Measurements from ENCODE around the gene PPP2R2C.

Gene PPP2R2C

DNA sequence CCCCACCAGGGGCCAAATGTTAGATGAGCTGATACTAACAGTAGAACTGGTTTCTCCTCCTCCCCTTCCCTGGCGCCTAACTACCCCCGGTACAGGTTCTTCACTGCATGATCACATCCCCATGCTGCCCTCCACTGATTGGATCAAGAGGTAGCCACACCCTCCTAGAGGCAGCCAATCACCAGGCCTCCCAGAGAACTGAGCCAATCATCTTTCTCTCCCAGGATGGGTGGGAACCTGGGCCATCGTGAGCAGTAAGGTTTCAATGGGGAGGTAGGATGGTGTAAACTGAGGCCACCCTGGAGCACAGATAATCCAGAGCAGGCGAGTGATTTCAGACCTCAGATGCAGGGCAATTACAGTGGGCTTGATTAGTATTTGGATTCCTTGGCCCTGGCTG, 64.2 kb downstream of the PPP2R2C start:
- Histone ChIP-seq H3K4me1 (ENCODE audit: control insufficient read depth, insufficient read depth, low read length) (peaks cover 12% of the 10 kb centered on the region; the same call in 1 of the 2 replicates), H3K9ac (ENCODE audit: low read depth, low read length) (no peak overlapping the region), H3K27me3 (ENCODE audit: control insufficient read depth, insufficient read depth, low read length) (no peaks in the 10 kb centered on the region; the same call in 1 of the 2 replicates), H3K27ac (ENCODE audit: low read depth, low read length) (no peak overlapping the region), H3K36me3 (ENCODE audit: control insufficient read depth, insufficient read depth, low read length) (no peaks in the 10 kb centered on the region), H3K4me3 (ENCODE audit: low read depth, low read length) (no peak overlapping the region), H3K9me3 (ENCODE audit: control insufficient read depth, insufficient read depth, low read length) (no peaks in the 10 kb centered on the region)

DNA sequence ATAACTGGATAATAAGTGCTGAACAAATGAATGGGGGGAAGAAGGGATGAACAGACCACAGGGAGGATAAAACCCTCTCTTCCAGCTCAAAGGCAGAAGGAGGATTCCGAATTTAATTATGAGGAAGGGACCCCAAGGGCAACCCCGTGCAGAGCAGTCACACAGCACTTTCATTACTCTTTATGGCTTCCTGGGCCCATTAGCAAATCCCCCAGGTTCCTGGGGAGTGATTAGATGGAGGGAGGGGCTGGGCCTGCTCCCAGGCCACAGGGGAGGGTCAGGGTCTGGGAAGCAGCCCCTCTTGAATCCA, 67.1 kb downstream of the PPP2R2C start:
- Histone ChIP-seq H3K36me3 (ENCODE audit: control insufficient read depth, insufficient read depth, low read length) (no peaks in the 10 kb centered on the region), H3K4me3 (ENCODE audit: low read depth, low read length) (no peak overlapping the region), H3K9me3 (ENCODE audit: control insufficient read depth, insufficient read depth, low read length) (no peaks in the 10 kb centered on the region), H3K4me1 (ENCODE audit: control insufficient read depth, insufficient read depth, low read length) (peaks cover 19% of the 10 kb centered on the region; the same call in 1 of the 2 replicates), H3K9ac (ENCODE audit: low read depth, low read length) (no peak overlapping the region), H3K27ac (ENCODE audit: low read depth, low read length) (no peak overlapping the region), H3K27me3 (ENCODE audit: control insufficient read depth, insufficient read depth, low read length) (no peaks in the 10 kb centered on the region; the same call in 1 of the 2 replicates)

DNA sequence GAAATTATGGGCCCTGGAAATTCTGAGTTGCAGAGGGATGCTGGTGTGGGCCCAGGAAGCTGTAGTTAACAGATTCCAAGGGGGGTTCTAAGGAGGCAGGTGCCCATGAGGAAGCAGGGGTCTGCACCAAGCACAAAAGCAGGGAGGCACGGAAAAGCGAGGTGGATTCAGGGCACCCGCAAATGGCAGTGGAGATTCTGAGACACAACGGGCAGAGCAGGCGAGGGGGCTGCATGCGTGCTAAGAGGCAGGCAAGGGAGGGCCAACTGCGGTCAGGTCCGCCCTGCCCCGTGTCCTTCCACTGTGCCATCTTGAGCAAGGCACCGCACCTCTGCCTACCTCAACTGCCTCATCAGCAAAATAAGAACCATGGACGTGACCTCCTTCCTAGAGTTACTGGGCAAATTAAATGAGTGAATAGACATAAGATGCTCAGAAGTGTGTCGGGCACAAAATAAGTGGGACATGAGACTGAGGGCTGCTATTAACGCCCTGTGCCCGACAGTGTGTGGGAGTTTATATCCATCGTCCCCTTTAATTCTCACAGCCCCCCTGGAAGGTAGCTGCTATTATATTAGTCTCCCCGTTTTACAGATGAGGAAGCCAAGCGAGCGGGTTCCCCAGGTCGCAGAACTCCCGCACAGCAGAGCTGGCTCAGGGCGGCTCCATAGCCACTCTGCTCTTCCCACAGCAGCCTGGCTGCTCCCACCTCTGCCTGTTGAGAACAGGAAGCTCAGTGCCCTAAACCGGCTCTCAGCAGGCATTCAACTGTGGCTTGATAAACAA, 67.6 kb downstream of the PPP2R2C start:
- Histone ChIP-seq H3K4me1 (ENCODE audit: control insufficient read depth, insufficient read depth, low read length) (peaks cover 19% of the 10 kb centered on the region; the same call in 1 of the 2 replicates), H3K4me3 (ENCODE audit: low read depth, low read length) (no peak overlapping the region), H3K27ac (ENCODE audit: low read depth, low read length) (no peak overlapping the region), H3K9me3 (ENCODE audit: control insufficient read depth, insufficient read depth, low read length) (no peaks in the 10 kb centered on the region), H3K9ac (ENCODE audit: low read depth, low read length) (no peak overlapping the region), H3K27me3 (ENCODE audit: control insufficient read depth, insufficient read depth, low read length) (no peaks in the 10 kb centered on the region; the same call in 1 of the 2 replicates), H3K36me3 (ENCODE audit: control insufficient read depth, insufficient read depth, low read length) (no peaks in the 10 kb centered on the region)

DNA sequence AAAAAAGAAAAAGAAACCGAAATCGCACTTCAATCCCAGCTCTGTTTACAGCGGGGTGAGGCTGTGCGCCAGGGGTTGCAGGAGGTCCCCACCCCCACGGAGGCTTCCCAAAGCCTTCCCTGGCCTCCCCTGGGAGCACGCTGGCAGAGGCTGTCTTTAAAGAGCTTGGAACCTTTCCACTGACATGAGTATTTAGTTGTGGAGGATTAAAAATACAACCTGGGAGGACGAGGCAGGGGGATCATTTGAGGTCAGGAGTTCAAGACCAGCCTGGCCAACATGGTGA, 69.1 kb downstream of the PPP2R2C start:
- Histone ChIP-seq H3K4me1 (ENCODE audit: control insufficient read depth, insufficient read depth, low read length) (peaks cover 23% of the 10 kb centered on the region; the same call in 1 of the 2 replicates), H3K27me3 (ENCODE audit: control insufficient read depth, insufficient read depth, low read length) (no peaks in the 10 kb centered on the region; the same call in 1 of the 2 replicates), H3K9me3 (ENCODE audit: control insufficient read depth, insufficient read depth, low read length) (no peaks in the 10 kb centered on the region), H3K27ac (ENCODE audit: low read depth, low read length) (peak overlapping the region; percentile 44), H3K9ac (ENCODE audit: low read depth, low read length) (no peak overlapping the region), H3K36me3 (ENCODE audit: control insufficient read depth, insufficient read depth, low read length) (no peaks in the 10 kb centered on the region), H3K4me3 (ENCODE audit: low read depth, low read length) (no peak overlapping the region)

DNA sequence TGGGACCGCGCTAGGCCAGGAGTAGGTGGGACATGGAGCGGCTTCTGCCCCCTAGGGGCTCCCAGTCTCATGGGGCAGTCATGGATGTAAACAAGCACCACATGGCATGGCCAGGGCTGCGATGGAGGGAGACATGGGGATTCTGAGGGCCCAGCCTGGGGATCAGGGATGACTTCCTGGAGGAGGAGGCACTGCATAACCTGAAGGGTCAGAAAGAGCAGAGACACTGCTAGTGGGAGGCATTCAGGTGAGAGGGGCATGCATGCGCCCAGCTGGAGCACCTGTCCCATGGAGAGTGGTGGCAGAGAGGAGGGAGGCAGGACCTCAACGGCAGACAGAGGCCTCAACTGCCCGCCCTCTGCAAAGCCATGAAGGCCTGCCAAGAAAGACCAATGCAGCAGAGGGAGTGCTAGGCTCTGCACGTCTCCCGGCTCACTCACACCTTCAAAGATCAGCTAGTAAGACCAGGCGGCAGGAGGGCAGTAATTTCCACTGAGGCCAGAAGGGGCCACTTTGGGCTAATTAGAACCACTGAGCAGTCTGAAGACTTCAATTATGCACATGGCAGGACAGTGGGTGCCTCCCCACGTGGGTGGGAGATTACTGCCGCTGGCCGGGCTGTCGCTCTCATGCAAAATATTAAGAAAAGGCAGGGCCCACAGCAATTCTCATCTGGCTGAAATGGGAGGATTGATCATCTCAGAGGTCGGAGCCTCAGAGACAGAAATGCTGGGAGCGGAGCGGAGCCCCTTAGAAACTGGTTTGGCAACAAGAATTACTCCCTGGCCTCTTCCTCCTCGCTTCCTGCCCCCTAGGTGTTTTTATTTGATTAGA, 69.6 kb downstream of the PPP2R2C start:
- no peaks in the 10 kb centered on the region for H3K9me3 ChIP-seq (ENCODE audit: control insufficient read depth, insufficient read depth, low read length)
- H3K4me3 ChIP-seq (ENCODE audit: low read depth, low read length): no peak overlapping the region
- no peaks in the 10 kb centered on the region for H3K36me3 ChIP-seq (ENCODE audit: control insufficient read depth, insufficient read depth, low read length)
- no peaks in the 10 kb centered on the region; the same call in 1 of the 2 replicates for H3K27me3 ChIP-seq (ENCODE audit: control insufficient read depth, insufficient read depth, low read length)
- no peak overlapping the region for H3K9ac ChIP-seq (ENCODE audit: low read depth, low read length)
- H3K4me1 ChIP-seq (ENCODE audit: control insufficient read depth, insufficient read depth, low read length): peaks cover 23% of the 10 kb centered on the region; the same call in 1 of the 2 replicates
- peak overlapping the region; percentile 44 for H3K27ac ChIP-seq (ENCODE audit: low read depth, low read length)

DNA sequence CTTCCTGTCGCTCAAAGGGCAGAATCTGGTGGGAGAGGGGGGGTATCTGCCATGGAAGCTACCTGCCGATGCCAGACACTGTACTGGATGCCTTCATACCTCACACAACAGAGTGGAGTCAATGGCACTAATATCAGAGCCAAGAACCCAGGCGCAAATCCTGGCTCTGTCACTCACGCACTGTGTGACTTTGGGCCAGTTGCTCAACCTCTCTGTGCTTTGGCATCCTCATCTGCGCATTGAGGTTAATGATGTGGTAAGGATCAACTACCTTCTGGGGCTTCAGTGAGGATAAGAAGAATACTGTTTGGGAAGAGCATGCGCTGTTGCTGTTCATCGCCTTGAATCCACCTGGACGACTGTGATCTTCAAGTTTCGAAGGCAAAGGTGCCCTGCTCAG, 70.6 kb downstream of the PPP2R2C start:
- H3K27me3 ChIP-seq (ENCODE audit: control insufficient read depth, insufficient read depth, low read length): no peaks in the 10 kb centered on the region; the same call in 1 of the 2 replicates
- no peak overlapping the region for H3K9ac ChIP-seq (ENCODE audit: low read depth, low read length)
- no peaks in the 10 kb centered on the region for H3K9me3 ChIP-seq (ENCODE audit: control insufficient read depth, insufficient read depth, low read length)
- H3K36me3 ChIP-seq (ENCODE audit: control insufficient read depth, insufficient read depth, low read length): no peaks in the 10 kb centered on the region
- H3K27ac ChIP-seq (ENCODE audit: low read depth, low read length): no peak overlapping the region
- peaks cover 23% of the 10 kb centered on the region; the same call in 1 of the 2 replicates for H3K4me1 ChIP-seq (ENCODE audit: control insufficient read depth, insufficient read depth, low read length)
- H3K4me3 ChIP-seq (ENCODE audit: low read depth, low read length): no peak overlapping the region

DNA sequence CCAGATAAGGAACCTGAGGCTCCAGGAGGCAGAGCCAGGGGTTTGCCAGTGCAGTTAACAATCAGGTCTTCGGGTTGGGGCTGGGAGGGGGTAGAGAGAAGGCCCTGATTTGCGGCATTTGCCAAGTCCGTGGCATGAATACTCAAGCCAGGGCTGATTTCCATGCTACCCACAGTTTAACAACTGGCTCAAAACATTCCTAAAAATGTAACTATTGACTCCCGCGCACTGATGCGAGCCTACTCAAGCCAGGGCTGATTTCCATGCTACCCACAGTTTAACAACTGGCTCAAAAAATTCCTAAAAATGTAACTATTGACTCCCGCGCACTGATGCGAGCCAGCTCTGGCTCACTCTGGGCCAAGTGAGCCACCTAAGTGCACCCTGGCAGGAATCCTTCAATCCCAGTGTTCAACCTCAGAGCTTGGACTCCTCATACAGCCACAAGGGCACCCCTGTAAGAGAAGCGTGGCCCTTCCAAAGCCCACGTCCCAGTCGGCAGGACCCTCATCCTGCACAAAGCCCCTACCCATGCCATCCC, 75.6 kb downstream of the PPP2R2C start:
- Histone ChIP-seq H3K9me3 (ENCODE audit: control insufficient read depth, insufficient read depth, low read length) (no peaks in the 10 kb centered on the region), H3K4me1 (ENCODE audit: control insufficient read depth, insufficient read depth, low read length) (0 out of 2 replicates have a peak, but pooled peaks cover 4% of the 10 kb centered on the region), H3K27me3 (ENCODE audit: control insufficient read depth, insufficient read depth, low read length) (no peaks in the 10 kb centered on the region), H3K27ac (ENCODE audit: low read depth, low read length) (no peak overlapping the region), H3K4me3 (ENCODE audit: low read depth, low read length) (no peak overlapping the region), H3K9ac (ENCODE audit: low read depth, low read length) (no peak overlapping the region), H3K36me3 (ENCODE audit: control insufficient read depth, insufficient read depth, low read length) (no peaks in the 10 kb centered on the region)

DNA sequence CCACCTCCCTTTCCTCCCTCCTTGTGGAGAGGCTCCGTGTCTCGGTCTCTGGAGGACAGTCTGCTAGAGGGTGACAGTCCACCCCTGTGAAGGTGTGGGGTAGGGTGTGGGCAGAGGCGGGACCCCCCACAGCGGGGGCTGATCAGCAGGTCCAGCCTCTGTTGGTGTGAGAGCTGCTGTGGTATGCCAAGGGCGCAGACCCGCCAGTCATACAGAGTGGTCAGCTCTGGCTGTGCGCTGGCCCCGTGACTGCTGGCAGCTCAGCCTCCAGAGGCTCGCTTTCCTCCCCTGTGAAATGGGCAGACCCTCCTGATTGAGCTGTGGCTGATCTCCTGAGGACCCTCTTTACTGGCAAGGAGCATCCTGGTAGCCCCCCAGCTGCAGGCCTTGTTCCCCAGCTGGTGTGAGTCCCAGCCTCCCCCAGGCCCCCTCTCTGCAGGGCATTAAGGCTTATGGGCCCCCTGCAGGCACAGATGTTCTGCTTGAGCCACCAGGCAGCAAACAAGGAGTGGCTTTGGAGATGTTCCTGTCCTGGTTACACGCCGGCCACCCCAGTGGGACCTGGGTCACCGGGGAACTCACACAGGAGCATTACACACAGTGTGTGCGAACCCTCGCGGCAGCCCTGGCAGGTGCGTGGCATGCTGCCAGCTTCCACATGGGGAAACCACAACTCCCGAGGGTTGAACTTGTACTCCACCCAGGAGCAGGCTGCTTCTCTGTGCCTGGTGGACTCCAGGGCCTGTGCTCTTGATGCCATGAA, 76.8 kb downstream of the PPP2R2C start:
- Histone ChIP-seq H3K4me3 (ENCODE audit: low read depth, low read length) (no peak overlapping the region), H3K9ac (ENCODE audit: low read depth, low read length) (no peak overlapping the region), H3K36me3 (ENCODE audit: control insufficient read depth, insufficient read depth, low read length) (no peaks in the 10 kb centered on the region), H3K4me1 (ENCODE audit: control insufficient read depth, insufficient read depth, low read length) (0 out of 2 replicates have a peak, but pooled peaks cover 4% of the 10 kb centered on the region), H3K27me3 (ENCODE audit: control insufficient read depth, insufficient read depth, low read length) (no peaks in the 10 kb centered on the region), H3K27ac (ENCODE audit: low read depth, low read length) (no peak overlapping the region), H3K9me3 (ENCODE audit: control insufficient read depth, insufficient read depth, low read length) (no peaks in the 10 kb centered on the region)

DNA sequence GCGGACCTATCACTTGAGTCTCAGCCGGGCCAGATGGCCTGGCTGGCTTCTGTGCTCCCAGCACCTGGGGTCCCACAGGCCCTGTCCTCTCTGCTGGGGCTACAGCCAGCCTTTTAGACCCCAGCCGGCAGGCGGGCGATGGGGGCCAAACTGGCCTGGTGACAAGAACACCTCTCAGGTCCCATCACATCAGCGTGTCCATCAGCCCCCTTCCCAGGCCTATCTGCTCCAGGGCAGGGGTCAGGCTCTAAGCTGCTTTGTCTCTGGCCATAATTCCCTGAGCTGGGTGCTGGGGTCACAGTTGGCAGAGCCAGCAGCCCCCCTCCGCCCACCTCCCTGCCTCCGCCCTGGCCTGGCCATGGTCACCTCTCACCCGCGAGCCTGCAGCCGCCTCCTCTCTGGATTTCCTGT, 77.7 kb downstream of the PPP2R2C start:
- no peak overlapping the region for H3K4me3 ChIP-seq (ENCODE audit: low read depth, low read length)
- H3K27me3 ChIP-seq (ENCODE audit: control insufficient read depth, insufficient read depth, low read length): no peaks in the 10 kb centered on the region
- 0 out of 2 replicates have a peak, but pooled peaks cover 4% of the 10 kb centered on the region for H3K4me1 ChIP-seq (ENCODE audit: control insufficient read depth, insufficient read depth, low read length)

DNA sequence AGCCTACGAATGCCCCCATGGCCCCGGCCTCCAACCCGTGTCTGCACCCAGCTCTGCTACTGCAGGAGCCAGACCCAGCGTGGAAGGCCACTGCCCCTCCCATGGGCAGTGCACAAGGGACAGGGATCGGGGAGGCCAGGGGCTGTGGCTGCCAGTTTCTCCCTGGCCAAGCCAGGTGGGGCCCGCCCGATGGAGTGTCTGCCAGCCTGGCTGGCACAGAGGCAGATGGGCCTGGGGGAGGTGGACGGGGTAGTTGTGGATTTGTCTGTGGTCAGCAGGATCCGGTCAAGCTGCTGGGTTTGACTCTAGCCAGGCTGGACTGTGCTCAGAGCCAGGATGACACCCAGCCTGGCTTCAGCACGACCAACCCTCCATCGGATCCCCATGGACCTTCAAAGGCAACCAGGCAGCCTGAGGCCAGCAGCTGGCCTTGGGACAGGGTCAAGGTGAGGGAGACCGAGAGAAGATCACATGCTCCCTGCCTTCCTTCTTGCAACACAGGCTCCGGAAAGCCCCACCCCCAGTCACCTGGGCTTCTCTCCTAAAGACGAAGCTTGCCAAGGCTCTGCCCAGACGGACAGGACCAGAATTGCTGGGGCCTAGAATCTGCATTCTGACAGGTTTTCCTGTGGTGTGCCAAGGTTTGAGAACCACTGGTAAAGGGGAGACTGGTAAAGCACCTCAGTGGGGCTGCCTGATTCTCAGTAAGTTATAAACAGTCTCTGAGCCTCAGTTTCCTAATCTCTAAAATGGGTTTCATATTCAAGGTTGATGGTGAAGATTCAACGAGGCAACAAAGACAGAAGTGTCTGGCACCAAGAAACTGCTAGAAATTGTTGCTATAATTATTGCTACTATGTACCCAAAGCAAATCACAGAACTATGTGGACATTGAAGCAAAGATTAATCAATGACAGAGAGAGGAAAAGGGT, 78.6 kb downstream of the PPP2R2C start:
- no peak overlapping the region for H3K4me3 ChIP-seq (ENCODE audit: low read depth, low read length)
- H3K36me3 ChIP-seq (ENCODE audit: control insufficient read depth, insufficient read depth, low read length): no peaks in the 10 kb centered on the region
- no peaks in the 10 kb centered on the region for H3K27me3 ChIP-seq (ENCODE audit: control insufficient read depth, insufficient read depth, low read length)
- 0 out of 2 replicates have a peak, but pooled peaks cover under 1% of the 10 kb centered on the region for H3K4me1 ChIP-seq (ENCODE audit: control insufficient read depth, insufficient read depth, low read length)
- H3K27ac ChIP-seq (ENCODE audit: low read depth, low read length): no peak overlapping the region
- H3K9ac ChIP-seq (ENCODE audit: low read depth, low read length): no peak overlapping the region
- no peaks in the 10 kb centered on the region for H3K9me3 ChIP-seq (ENCODE audit: control insufficient read depth, insufficient read depth, low read length)

More for the DNA sequence above, 77.7 kb downstream of the PPP2R2C start:
- H3K9ac ChIP-seq (ENCODE audit: low read depth, low read length): no peak overlapping the region
- no peaks in the 10 kb centered on the region for H3K36me3 ChIP-seq (ENCODE audit: control insufficient read depth, insufficient read depth, low read length)
- no peak overlapping the region for H3K27ac ChIP-seq (ENCODE audit: low read depth, low read length)
- no peaks in the 10 kb centered on the region for H3K9me3 ChIP-seq (ENCODE audit: control insufficient read depth, insufficient read depth, low read length)

Measured in HUES48 (cell line).